Stomach (tissue), 9 donors: ENCODE measurements around the gene SWT1. TPM values are rescaled to one million over a fixed set of nuclear protein-coding genes. Genes with fewer than 3 reads are reported as not detected.
"Not testable (repeated sequence)": the region's sequence is repeated elsewhere in the genome, so short reads cannot be mapped to it uniquely, and the experiment has no call there.

Experiments
- DNase-seq, 2 donors: peaks; one replicate each; pipeline versions ENCODE4 v3.0.0 to v3.0.0-alpha.2; 2013 to 2019
- H3K27ac ChIP-seq, 5 donors: fragments of 200-600 bp in 4 of 5; sonication (generic) in 4 of 5; one replicate each; pipeline ENCODE4 v1.5.1; 2013 to 2019; ENCODE audit warnings: mild to moderate bottlenecking in 1 of 5, moderate library complexity in 1 of 5
- H3K27me3 ChIP-seq, 3 donors: fragments of 200-600 bp; sonication (generic); one replicate each; pipeline ENCODE4 v1.5.1; 2017 to 2019; ENCODE audit warnings: mixed run types in 1 of 3
- H3K36me3 ChIP-seq, 4 donors: fragments of 200-600 bp; sonication (generic); 1 replicate in 3 of 4; 2 replicates in 1 of 4; pipeline ENCODE4 v1.5.1; 2016 to 2019
- H3K4me1 ChIP-seq, 4 donors: fragments of 200-600 bp; sonication (generic); one replicate each; pipeline ENCODE4 v1.5.1; 2016 to 2019
- H3K4me3 ChIP-seq, 4 donors: fragments of 200-600 bp; sonication (generic) in 3 of 4; one replicate each; pipeline ENCODE4 v1.5.1; 2016 to 2019; ENCODE audit warnings: mild to moderate bottlenecking in 1 of 4
- H3K9me3 ChIP-seq, 4 donors: fragments of 200-600 bp; sonication (generic); one replicate each; pipeline ENCODE4 v1.5.1; 2016 to 2019
- EP300 ChIP-seq: sonication (generic); formaldehyde crosslinking; IDR thresholded peaks from one replicate; pipeline ENCODE4 v1.6.1; 2017; ENCODE audit warnings: antibody characterized with exemption
- POLR2A ChIP-seq, 4 donors: fragments of 450-650 bp; IDR thresholded peaks; one replicate each; pipeline ENCODE4 v1.6.1; 2016; ENCODE audit warnings: antibody characterized with exemption in 4 of 4, control low read depth in 2 of 4, mild to moderate bottlenecking in 1 of 4, moderate library complexity in 1 of 4
- POLR2AphosphoS5 ChIP-seq, 3 donors: sonication (generic); formaldehyde crosslinking; IDR thresholded peaks; one replicate each; pipeline ENCODE4 v1.6.1; 2016; ENCODE audit warnings: antibody characterized with exemption in 3 of 3
- WGBS, 5 donors: extraction: QIAGEN DNeasy Blood & Tissue Kit in 3 of 5; methylation state at CpG; one replicate each; pipeline versions ENCODE4 v1.1.5 to v1.1.7; 2013 to 2018; 5-methylcytosine and 5-hydroxymethylcytosine counted together
- intact Hi-C: fragments of 100-400 bp; cut with DNase I; formaldehyde crosslinking; loops from one replicate; pipeline ENCODE4 v1.15.1; 2023; ENCODE audit warnings: low total_unique reads
- polyA plus RNA-seq, 3 donors: library from polyadenylated mRNA; stranded (reverse); fragments of 200-250 nt; gene quantifications; one replicate each; pipeline ENCODE4 v1.2.3, GENCODE V29; 2013
- total RNA-seq, 5 donors: library from RNA; depleted of rRNA; stranded (reverse); fragments of >200 nt; gene quantifications; one replicate each; pipeline versions ENCODE4 v1.1.0 to v1.2.3, GENCODE V29; 2014 to 2016
- TF ChIP-seq, protein P1 (sequence below), 7 experiments: fragments of 450-650 bp in 4 of 7; fragments of 200-600 bp in 3 of 7; sonication (generic) in 3 of 7; IDR thresholded peaks; one replicate each; pipeline ENCODE4 v1.5.1; 2016 to 2019; ENCODE audit warnings: antibody characterized with exemption in 7 of 7, control low read depth in 2 of 7, mild to moderate bottlenecking in 1 of 7
- donor health status: healthy with polysubstance abuse.
- donor health status: Bipolar disorder and iron deficiency.
- donor health status: healthy.

The SWT1 gene
- total and polyA plus RNA-seq, 8 donors, result 2.4 to 35.6 (median 7.3) TPM

DNA sequence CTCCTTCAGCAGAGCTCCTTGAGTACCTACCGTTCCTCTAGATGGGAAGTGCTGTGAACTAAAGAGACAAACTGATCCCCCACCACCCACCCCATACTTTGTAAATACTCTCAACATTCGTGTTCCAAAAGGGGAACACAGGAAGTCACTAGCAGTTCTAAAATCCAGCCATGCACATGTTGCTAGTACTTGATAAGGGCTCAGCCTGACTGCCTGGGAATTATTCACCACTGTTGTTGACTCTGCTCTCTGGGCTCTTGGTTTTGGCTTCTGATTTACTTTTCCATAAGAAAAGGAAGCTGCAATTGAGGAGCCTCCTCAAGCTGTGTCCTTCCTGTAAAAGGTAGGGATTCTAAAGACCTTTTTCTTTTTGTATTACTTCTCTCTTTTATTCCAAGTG, 92.6 kb downstream of the SWT1 start:
- Histone ChIP-seq H3K36me3 (no peaks in the 10 kb centered on the region), H3K4me3 (no peak overlapping the region), H3K27ac (no peak overlapping the region), H3K27me3 (no peaks in the 10 kb centered on the region), H3K4me1 (peaks cover 0 to 3% (median 0%) of the 10 kb centered on the region in 4 donors), H3K9me3 (no peaks in the 10 kb centered on the region)
- peak in 1 of 2 donors; percentile 5 for DNase-seq
- intact Hi-C loops, result no loop called here
- 19 to 46% (median 32%) methylated on average over 2 of the region's 2 CpGs for WGBS, 5 donors
- no peak for TF ChIP-seq EP300
- no peak for TF ChIP-seq POLR2A (IDR thresholded peaks at IDR 0.05)

DNA sequence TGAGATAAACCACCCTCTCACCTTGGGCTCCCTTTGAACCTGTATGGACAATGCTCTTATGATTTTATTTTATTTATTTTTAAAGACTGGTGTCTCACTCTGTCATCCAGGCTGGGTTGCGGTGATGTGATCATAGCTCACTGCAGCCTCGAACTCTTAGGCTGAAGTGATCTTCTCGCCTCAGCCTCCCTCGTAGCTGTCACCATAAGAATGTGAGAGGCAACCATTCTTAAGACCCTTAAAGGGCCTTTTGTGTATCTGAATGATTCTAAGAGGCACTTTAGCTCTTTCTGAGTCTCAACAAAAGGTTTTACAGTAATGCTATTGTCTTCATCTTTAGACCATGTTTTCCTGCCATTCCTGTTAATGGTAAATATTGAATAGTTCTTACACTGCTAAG, 93.1 kb downstream of the SWT1 start:
- Histone ChIP-seq H3K4me3 (no peak overlapping the region), H3K9me3 (no peaks in the 10 kb centered on the region), H3K36me3 (no peaks in the 10 kb centered on the region), H3K27me3 (no peaks in the 10 kb centered on the region), H3K4me1 (peaks cover 0 to 3% (median 0%) of the 10 kb centered on the region in 4 donors), H3K27ac (no peak overlapping the region)
- TF ChIP-seq POLR2AphosphoS5 (IDR thresholded peaks at IDR 0.05), result no peak
- TF ChIP-seq, protein P1, sequence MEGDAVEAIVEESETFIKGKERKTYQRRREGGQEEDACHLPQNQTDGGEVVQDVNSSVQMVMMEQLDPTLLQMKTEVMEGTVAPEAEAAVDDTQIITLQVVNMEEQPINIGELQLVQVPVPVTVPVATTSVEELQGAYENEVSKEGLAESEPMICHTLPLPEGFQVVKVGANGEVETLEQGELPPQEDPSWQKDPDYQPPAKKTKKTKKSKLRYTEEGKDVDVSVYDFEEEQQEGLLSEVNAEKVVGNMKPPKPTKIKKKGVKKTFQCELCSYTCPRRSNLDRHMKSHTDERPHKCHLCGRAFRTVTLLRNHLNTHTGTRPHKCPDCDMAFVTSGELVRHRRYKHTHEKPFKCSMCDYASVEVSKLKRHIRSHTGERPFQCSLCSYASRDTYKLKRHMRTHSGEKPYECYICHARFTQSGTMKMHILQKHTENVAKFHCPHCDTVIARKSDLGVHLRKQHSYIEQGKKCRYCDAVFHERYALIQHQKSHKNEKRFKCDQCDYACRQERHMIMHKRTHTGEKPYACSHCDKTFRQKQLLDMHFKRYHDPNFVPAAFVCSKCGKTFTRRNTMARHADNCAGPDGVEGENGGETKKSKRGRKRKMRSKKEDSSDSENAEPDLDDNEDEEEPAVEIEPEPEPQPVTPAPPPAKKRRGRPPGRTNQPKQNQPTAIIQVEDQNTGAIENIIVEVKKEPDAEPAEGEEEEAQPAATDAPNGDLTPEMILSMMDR (IDR thresholded peaks at IDR 0.05), result no peak
- no peak for TF ChIP-seq EP300
- no peak for TF ChIP-seq POLR2A (IDR thresholded peaks at IDR 0.05)
- intact Hi-C loops, result no loop called here
- no peak for DNase-seq
- WGBS, 5 donors, result 90 to 95% (median 93%) methylated on average over 4 of the region's 4 CpGs

DNA sequence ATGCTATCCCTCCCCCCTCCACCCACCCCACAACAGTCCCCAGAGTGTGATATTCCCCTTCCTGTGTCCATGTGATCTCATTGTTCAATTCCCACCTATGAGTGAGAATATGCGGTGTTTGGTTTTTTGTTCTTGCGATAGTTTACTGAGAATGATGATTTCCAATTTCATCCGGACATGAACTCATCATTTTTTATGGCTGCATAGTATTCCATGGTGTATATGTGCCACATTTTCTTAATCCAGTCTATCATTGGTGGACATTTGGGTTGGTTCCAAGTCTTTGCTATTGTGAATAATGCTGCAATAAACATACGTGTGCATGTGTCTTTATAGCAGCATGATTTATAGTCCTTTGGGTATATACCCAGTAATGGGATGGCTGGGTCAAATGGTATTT, 95.0 kb downstream of the SWT1 start:
- H3K36me3 ChIP-seq, H3K4me3 ChIP-seq, H3K9me3 ChIP-seq, H3K4me1 ChIP-seq, H3K27ac ChIP-seq, H3K27me3 ChIP-seq, DNase-seq, intact Hi-C loops: not testable (repeated sequence)
- WGBS, 5 donors, result 88 to 100% (median 97%) methylated on average over 3 of the region's 4 CpGs

DNA sequence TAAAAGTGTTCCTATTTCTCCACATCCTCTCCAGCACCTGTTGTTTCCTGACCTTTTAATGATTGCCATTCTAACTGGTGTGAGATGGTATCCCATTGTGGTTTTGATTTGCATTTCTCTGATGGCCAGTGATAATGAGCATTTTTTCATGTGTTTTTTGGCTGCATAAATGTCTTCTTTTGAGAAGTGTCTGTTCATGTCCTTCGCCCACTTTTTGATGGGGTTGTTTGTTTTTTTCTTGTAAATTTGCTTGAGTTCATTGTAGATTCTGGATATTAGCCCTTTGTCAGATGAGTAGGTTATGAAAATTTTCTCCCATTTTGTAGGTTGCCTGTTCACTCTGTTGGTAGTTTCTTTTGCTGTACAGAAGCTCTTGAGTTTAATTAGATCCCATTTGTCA, 95.4 kb downstream of the SWT1 start:
- H3K27me3 ChIP-seq, H3K27ac ChIP-seq, intact Hi-C loops, DNase-seq, H3K4me3 ChIP-seq, H3K9me3 ChIP-seq, H3K4me1 ChIP-seq, H3K36me3 ChIP-seq: not testable (repeated sequence)
- 100% methylated on average over 1 of the region's 1 CpG; no CpG with 5 or more reads in 4 of the 5 donors for WGBS, 5 donors

DNA sequence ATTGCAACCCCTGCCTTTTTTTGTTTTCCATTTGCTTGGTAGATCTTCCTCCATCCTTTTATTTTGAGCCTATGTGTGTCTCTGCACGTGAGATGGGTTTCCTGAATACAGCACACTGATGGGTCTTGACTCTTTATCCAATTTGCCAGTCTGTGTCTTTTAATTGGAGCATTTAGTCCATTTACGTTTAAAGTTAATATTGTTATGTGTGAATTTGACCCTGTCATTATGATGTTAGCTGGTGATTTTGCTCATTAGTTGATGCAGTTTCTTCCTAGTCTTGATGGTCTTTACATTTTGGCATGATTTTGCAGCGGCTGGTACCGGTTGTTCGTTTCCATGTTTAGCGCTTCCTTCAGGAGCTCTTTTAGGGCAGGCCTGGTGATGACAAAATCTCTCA, 98.6 kb downstream of the SWT1 start:
- H3K27ac ChIP-seq, H3K27me3 ChIP-seq, intact Hi-C loops, H3K4me3 ChIP-seq, H3K9me3 ChIP-seq, H3K4me1 ChIP-seq, DNase-seq, H3K36me3 ChIP-seq: not testable (repeated sequence)
- 82 to 100% (median 95%) methylated on average over 3 to 5 of the region's 6 CpGs for WGBS, 5 donors

DNA sequence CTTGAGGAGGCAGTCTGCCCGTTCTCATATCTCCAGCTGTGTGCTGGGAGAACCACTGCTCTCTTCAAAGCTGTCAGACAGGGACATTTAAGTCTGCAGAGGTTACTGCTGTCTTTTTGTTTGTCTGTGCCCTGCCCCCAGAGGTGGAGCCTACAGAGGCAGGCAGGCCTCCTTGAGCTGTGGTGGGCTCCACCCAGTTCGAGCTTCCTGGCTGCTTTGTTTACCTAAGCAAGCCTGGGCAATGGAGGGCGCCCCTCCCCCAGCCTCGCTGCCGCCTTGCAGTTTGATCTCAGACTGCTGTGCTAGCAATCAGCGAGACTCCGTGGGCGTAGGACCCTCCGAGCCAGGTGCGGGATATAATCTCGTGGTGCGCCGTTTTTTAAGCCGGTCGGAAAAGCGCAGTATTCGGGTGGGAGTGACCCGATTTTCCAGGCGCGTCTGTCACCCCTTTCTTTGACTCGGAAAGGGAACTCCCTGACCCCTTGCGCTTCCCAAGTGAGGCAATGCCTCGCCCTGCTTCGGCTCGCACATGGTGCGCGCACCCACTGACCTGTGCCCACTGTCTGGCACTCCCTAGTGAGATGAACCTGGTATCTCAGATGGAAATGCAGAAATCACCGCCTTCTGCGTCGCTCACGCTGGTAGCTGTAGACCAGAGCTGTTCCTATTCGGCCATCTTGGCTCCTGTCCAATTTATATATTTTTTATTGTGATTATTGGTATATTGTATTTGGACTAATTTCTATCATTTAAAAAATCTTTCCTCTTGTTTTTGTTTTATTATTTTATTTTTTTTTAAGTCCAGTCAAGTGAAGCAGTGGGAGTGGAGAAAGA, 100.4 kb downstream of the SWT1 start:
- H3K27ac ChIP-seq, H3K4me1 ChIP-seq, H3K36me3 ChIP-seq, H3K4me3 ChIP-seq, H3K27me3 ChIP-seq, DNase-seq, intact Hi-C loops, H3K9me3 ChIP-seq: not testable (repeated sequence)
- 86 to 95% (median 90%) methylated on average over 10 to 29 of the region's 32 CpGs for WGBS, 5 donors

DNA sequence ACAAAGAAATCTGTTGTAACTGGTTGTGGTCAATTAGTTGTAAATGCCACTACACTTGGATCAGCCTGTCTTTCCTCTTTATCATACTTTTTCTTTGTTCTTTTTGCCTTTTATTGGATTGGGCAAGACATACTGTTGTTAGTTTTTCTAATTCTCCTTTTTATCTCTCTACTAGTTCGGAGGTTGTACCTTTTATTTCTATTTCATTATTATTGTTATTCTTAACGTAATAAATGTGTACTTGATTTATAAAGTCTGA, 100.9 kb downstream of the SWT1 start:
- peaks cover 0 to 6% (median 0%) of the 10 kb centered on the region in 4 donors for H3K4me1 ChIP-seq
- intact Hi-C loops, result no loop called here
- no peaks in the 10 kb centered on the region for H3K36me3 ChIP-seq
- H3K27me3 ChIP-seq, result no peaks in the 10 kb centered on the region
- no peaks in the 10 kb centered on the region for H3K9me3 ChIP-seq
- H3K4me3 ChIP-seq, result no peak overlapping the region
- no peak for DNase-seq
- H3K27ac ChIP-seq, result no peak overlapping the region
- TF ChIP-seq POLR2AphosphoS5 (IDR thresholded peaks at IDR 0.05), result no peak
- 57 to 76% (median 63%) methylated on average over 2 of the region's 2 CpGs for WGBS, 5 donors
